Loucy (cell line): ENCODE results near the gene NAXD.

Experiments
- H2AFZ ChIP-seq: fragments of 200-600 bp; sonication (generic); 2 replicates; pipeline ENCODE4 v1.6.0; 2016; ENCODE audit warnings: antibody characterized with exemption, mild to moderate bottlenecking, low read length, moderate library complexity
- H3F3A ChIP-seq: fragments of 200-600 bp; 2 replicates; pipeline ENCODE4 v1.6.0; 2016; ENCODE audit warnings: antibody characterized with exemption, low read depth, mild to moderate bottlenecking
- H3K27me3 ChIP-seq: fragments of 200-600 bp; sonication (generic); 2 replicates; pipeline ENCODE4 v1.6.1; 2014; ENCODE audit warnings: low read length, mild to moderate bottlenecking; ENCODE audit not compliant: insufficient read depth, poor library complexity, severe bottlenecking
- H3K36me3 ChIP-seq: fragments of 200-600 bp; sonication (generic); 2 replicates; pipeline ENCODE4 v1.6.1; 2016; ENCODE audit warnings: low read length; ENCODE audit not compliant: insufficient read depth
- H3K4me1 ChIP-seq: fragments of 200-600 bp; sonication (generic); 2 replicates; pipeline ENCODE4 v1.5.1; 2014; ENCODE audit warnings: low read length, mild to moderate bottlenecking; ENCODE audit not compliant: insufficient read depth, poor library complexity, severe bottlenecking
- H3K4me2 ChIP-seq: fragments of 200-600 bp; sonication (generic); 2 replicates; pipeline ENCODE4 v1.6.0; 2014; ENCODE audit warnings: antibody characterized with exemption, low read length, low read depth, mild to moderate bottlenecking; ENCODE audit not compliant: poor library complexity, severe bottlenecking
- H3K4me3 ChIP-seq: fragments of 200-600 bp; sonication (generic); 2 replicates; pipeline ENCODE4 v1.5.1; 2014; ENCODE audit warnings: low read length, mild to moderate bottlenecking, mixed read lengths; ENCODE audit not compliant: poor library complexity, severe bottlenecking
- H3K79me2 ChIP-seq: fragments of 200-600 bp; sonication (generic); 2 replicates; pipeline ENCODE4 v1.6.1; 2014; ENCODE audit warnings: low read length; ENCODE audit not compliant: insufficient read depth
- H3K9ac ChIP-seq: fragments of 200-600 bp; sonication (generic); 2 replicates; pipeline ENCODE4 v1.6.0; 2014; ENCODE audit warnings: mild to moderate bottlenecking, low read depth, low read length, moderate library complexity; ENCODE audit not compliant: poor library complexity, severe bottlenecking
- H3K9me2 ChIP-seq: fragments of 200-600 bp; sonication (generic); replicated peaks from 2 replicates; pipeline ENCODE4 v1.6.1; 2016; ENCODE audit warnings: low read depth, low read length, mixed read lengths
- H3K9me3 ChIP-seq: fragments of 200-600 bp; sonication (generic); 2 replicates; pipeline ENCODE4 v1.6.1; 2014; ENCODE audit warnings: mild to moderate bottlenecking, antibody characterized with exemption, low read length, low read depth; ENCODE audit not compliant: insufficient read depth
- H4K20me1 ChIP-seq: fragments of 200-600 bp; sonication (generic); 2 replicates; pipeline ENCODE4 v1.6.0; 2014; ENCODE audit warnings: antibody characterized with exemption, low read length, mild to moderate bottlenecking; ENCODE audit not compliant: insufficient read depth, poor library complexity, severe bottlenecking
- EZH2phosphoT487 ChIP-seq: fragments of 200-600 bp; IDR thresholded peaks from 2 replicates; pipeline ENCODE4 v1.6.1; 2018; ENCODE audit warnings: antibody characterized with exemption, mild to moderate bottlenecking, moderate library complexity, borderline replicate concordance
- TF ChIP-seq, protein P1 (sequence below): fragments of 200-600 bp; sonication (generic); conservative IDR thresholded peaks from 2 replicates; pipeline ENCODE4 v1.5.1; 2014; ENCODE audit warnings: mild to moderate bottlenecking, antibody characterized with exemption, low read length

Gene NAXD

GRCh38 chr13:110593430-110594130, 21.8 kb upstream of the NAXD start:
- no peak overlapping the region for H3K4me3 ChIP-seq
- H3K36me3 ChIP-seq: no peaks in the 10 kb centered on the region
- no peaks in the 10 kb centered on the region for H3K79me2 ChIP-seq
- H3K9ac ChIP-seq: no peak overlapping the region
- H3F3A ChIP-seq: no peaks in the 10 kb centered on the region
- H2AFZ ChIP-seq: no peak overlapping the region
- TF ChIP-seq, protein P1, sequence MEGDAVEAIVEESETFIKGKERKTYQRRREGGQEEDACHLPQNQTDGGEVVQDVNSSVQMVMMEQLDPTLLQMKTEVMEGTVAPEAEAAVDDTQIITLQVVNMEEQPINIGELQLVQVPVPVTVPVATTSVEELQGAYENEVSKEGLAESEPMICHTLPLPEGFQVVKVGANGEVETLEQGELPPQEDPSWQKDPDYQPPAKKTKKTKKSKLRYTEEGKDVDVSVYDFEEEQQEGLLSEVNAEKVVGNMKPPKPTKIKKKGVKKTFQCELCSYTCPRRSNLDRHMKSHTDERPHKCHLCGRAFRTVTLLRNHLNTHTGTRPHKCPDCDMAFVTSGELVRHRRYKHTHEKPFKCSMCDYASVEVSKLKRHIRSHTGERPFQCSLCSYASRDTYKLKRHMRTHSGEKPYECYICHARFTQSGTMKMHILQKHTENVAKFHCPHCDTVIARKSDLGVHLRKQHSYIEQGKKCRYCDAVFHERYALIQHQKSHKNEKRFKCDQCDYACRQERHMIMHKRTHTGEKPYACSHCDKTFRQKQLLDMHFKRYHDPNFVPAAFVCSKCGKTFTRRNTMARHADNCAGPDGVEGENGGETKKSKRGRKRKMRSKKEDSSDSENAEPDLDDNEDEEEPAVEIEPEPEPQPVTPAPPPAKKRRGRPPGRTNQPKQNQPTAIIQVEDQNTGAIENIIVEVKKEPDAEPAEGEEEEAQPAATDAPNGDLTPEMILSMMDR: peak; percentile 77
- TF ChIP-seq EZH2phosphoT487: no peak
- H3K9me2 ChIP-seq: no peaks in the 10 kb centered on the region
- H3K4me1 ChIP-seq: no peaks in the 10 kb centered on the region
- H3K27me3 ChIP-seq: no peaks in the 10 kb centered on the region
- H3K4me2 ChIP-seq: no peak overlapping the region
- no peaks in the 10 kb centered on the region for H4K20me1 ChIP-seq
- H3K9me3 ChIP-seq: no peaks in the 10 kb centered on the region

DNA sequence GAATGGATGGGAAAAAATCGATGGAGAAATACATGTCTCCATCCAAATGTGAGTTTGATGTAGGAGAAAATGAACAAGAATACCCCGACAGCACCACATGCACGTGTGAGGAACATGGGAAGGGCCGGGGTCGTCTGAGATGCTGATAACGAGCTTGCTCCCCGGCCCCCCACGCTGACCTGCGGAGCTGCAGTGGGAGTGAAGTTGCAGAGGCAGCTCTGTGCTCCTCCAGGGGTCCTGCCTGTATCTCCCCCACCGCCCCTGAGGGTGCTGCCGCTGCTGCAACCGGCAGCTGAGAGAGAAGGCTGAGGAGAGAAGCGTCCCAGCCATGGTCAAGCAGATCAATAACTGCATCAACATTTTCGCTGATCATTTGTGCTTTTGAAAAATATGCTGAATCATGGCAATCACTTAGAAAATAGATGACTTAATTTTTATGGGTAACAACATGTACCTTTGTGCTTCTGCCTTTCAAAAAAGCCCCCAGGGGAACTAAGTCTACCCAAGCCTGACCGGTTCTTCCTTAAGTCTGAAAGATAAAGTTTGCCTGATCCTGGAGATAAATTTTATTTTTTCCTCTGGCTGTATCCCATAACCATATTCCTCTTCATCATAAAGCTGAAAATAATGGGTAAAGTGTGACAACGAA, 18.2 kb upstream of the NAXD start:
- Histone ChIP-seq H3K36me3 (no peaks in the 10 kb centered on the region), H3K4me1 (no peaks in the 10 kb centered on the region), H3K79me2 (no peaks in the 10 kb centered on the region), H3F3A (no peaks in the 10 kb centered on the region), H3K9ac (no peak overlapping the region), H4K20me1 (no peaks in the 10 kb centered on the region), H3K4me3 (no peak overlapping the region), H3K9me3 (no peaks in the 10 kb centered on the region), H3K9me2 (no peaks in the 10 kb centered on the region), H3K4me2 (no peak overlapping the region), H3K27me3 (no peaks in the 10 kb centered on the region), H2AFZ (no peak overlapping the region)
- TF ChIP-seq EZH2phosphoT487: no peak
- TF ChIP-seq, protein P1: no peak

DNA sequence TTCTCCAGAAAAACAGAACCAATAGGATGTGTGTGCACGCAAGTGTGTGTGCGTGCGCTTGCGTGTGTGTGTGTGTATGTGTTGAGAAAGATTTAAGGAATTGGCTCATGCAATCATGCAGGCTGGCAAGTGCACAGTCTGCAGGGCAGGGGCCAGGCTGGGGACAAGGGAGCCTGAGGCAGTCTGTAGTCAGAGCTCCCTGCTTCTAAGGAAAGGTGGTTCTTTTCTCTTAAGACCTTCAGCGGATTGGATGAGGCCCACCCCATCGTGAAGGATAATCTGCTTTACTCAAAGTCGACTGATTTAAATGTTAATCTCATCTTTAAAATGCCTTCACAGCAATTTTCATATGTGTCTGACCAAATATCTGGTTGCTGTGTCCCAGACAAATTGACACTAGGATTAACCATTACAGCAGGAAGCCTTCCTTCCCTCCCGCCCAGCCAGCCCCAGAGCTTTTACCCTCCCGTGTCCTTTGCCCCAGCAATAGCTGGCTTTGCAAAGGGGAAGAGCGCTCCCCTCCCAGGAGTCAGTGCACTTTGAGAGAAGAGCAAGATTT, 15.0 kb upstream of the NAXD start:
- TF ChIP-seq EZH2phosphoT487: no peak
- TF ChIP-seq, protein P1: no peak
- H3K4me2 ChIP-seq: no peak overlapping the region
- no peaks in the 10 kb centered on the region for H3K36me3 ChIP-seq
- H3K27me3 ChIP-seq: no peaks in the 10 kb centered on the region
- H3K9ac ChIP-seq: no peak overlapping the region
- no peaks in the 10 kb centered on the region for H3F3A ChIP-seq
- H3K9me2 ChIP-seq: no peaks in the 10 kb centered on the region
- H3K4me1 ChIP-seq: no peaks in the 10 kb centered on the region
- no peaks in the 10 kb centered on the region for H4K20me1 ChIP-seq
- H3K79me2 ChIP-seq: no peaks in the 10 kb centered on the region
- H3K9me3 ChIP-seq: no peaks in the 10 kb centered on the region
- no peak overlapping the region for H2AFZ ChIP-seq
- no peak overlapping the region for H3K4me3 ChIP-seq
